Measurements from ENCODE around the gene CHRNA7. TPM values are rescaled to one million over a fixed set of nuclear protein-coding genes. Genes with fewer than 3 reads are reported as not detected.
A peak's percentile ranks its signal among the peaks of the same experiment; 100 is the strongest.

Gene CHRNA7
- polyA plus RNA-seq, 1 of the 3 experiments (the other 2 are of a cell fraction), result 0.38 TPM

DNA sequence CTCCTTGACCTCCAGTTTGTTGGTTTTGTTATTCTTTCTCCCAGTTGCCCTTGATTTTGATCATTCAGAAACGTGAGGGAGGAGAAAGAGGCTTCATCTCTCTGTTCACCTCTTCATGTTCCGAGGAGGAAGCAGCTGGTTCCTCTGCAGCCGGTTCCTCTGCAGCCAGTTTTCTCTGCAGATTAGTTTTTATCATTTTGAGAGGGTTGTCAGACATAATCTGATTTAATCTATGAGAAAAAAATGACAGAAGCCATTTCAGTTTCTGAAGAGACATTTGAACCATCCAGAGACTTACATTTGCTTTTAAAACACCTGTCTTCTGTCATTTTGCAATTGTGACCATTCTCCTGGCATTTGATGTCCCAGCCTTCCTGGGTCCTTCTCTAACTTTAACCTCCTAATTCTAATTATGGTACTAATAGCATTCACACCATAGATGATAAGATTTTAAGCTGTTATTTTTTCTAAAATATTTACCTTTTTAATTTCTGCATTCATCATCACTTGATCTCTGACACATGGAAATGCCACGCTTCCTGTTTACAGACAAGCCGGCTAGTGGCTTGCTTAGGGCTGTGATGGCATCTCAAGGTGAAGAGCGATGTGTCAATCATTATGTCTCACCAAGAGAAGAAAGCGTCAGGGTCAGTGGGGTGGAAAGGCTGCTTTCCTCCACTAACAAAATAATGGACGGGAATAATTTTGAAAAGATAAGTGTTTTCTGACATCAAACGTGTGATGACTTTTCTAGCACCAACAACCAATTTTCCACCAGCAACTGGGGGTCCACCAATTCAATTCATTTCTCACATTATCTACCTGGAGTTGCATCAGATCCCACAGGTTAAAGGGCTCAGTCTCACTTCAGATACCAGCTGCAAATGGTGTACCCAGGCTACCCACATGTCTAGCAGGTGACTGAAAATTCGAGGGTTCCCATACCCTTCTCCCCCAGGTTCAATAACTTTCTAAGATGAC, 76.4 kb downstream of the CHRNA7 start:
- DNase-seq, result peak; percentile 52
- no peaks in the 10 kb centered on the region for H3K27me3 ChIP-seq (ENCODE audit: insufficient read depth)
- peaks cover 0 to 56% of the 10 kb centered on the region in 2 experiments; a peak in 2 of 4 replicates for H3K4me1 ChIP-seq (ENCODE audit: control insufficient read depth in 1 of 2, insufficient read depth in 2 of 2, low read depth in 1 of 2, low read length in 1 of 2)
- no peaks in the 10 kb centered on the region for H3K36me3 ChIP-seq (replicated peaks in 1 of 2; ENCODE audit: control insufficient read depth in 1 of 2, insufficient read depth in 2 of 2, low read length in 1 of 2)
- H3F3A ChIP-seq (replicated peaks; ENCODE audit: insufficient read depth), result no peaks in the 10 kb centered on the region
- no peaks in the 10 kb centered on the region for H3K79me2 ChIP-seq (ENCODE audit: insufficient read depth)
- no peaks in the 10 kb centered on the region for H4K20me1 ChIP-seq (ENCODE audit: insufficient read depth)
- no peaks in the 10 kb centered on the region for H3K9me2 ChIP-seq
- H3K9me3 ChIP-seq, result no peaks in the 10 kb centered on the region
- CTCF ChIA-PET, result interaction anchor here (0.6 to 1.7 kb wide), 5 partner anchors 10 to 129 kb away, joined by 3 to 5 read pairs (median 4); no protein-coding TSS in a partner anchor
- no peak overlapping the region for H3K9ac ChIP-seq
- no peak overlapping the region for H3K4me2 ChIP-seq
- peak; percentile 48; the same call in 1 of the 2 replicates for TF ChIP-seq GATA2 (CRISPR knock-in tag; IDR thresholded peaks at IDR 0.05)
- TF ChIP-seq EP300 (IDR thresholded peaks at IDR 0.05; ENCODE audit: borderline replicate concordance in 1 of 2, low read depth in 1 of 2, low read length in 1 of 2), result peak in 1 of 2 experiments; percentile 63; a peak in 1 of 4 replicates
- TF ChIP-seq RAD21 (IDR thresholded peaks at IDR 0.05; ENCODE audit: low read length), result no peak
- TF ChIP-seq GABPA (IDR thresholded peaks at IDR 0.05; ENCODE audit: low read depth), result no peak
- H3K4me3 ChIP-seq (ENCODE audit: low read depth in 2 of 2, low read length in 1 of 2), result no peak overlapping the region
- POLR2A ChIA-PET, result interaction anchor here (1.2 kb wide), 1 partner anchor 15 kb away, joined by 3 read pairs; no protein-coding TSS in a partner anchor
- no peak overlapping the region for H2AFZ ChIP-seq (ENCODE audit: low read depth)
- WGBS (ENCODE audit: low lambda C conversion rate), result 36% methylated on average over 10 of the region's 10 CpGs
- H3K27ac ChIP-seq (ENCODE audit: low read depth in 2 of 2, low read length in 1 of 2), result peak overlapping the region in 1 of 2 experiments; percentile 88; a peak in 2 of 4 replicates

DNA sequence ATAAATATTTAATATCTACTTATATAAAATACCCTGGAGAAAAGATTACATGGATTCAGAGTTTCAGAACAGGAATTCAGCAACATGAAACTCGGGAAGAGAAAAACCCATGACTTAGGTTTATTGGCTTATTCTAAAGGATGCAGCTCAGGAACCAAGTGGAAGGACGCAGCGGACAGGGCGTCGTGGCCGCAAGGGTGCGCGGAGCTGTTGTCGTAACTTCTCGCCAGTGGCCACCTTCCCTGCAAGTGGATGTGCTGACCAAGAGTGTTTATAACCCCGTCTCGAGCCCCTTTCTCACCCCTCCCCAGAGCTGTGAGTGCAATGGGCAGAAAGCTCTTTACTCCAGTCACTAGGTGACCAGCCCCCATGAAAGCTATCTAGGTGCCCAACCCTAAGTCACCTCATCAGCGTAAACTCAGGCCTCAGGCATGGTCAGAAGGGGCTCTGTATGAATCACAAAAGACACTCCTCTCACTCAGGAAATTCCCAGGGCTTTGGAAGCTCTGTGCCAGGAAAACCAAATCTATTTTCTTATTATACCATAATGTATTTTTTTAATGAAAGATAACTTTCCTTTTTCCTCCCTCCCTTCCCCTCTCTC, 77.3 kb downstream of the CHRNA7 start:
- no peak for TF ChIP-seq IRF3 (IDR thresholded peaks at IDR 0.05; ENCODE audit: low read depth, low read length)
- TF ChIP-seq RFX5 (IDR thresholded peaks at IDR 0.05; ENCODE audit: low read length), result no peak
- no peak for TF ChIP-seq RCOR1 (IDR thresholded peaks at IDR 0.05; ENCODE audit: low read length)
- no peak for TF ChIP-seq MEF2A (IDR thresholded peaks at IDR 0.05; ENCODE audit: borderline replicate concordance, low read depth)
- TF ChIP-seq TAF1 (IDR thresholded peaks at IDR 0.05; ENCODE audit: borderline replicate concordance, low read depth, low read length), result no peak
- no peak for TF ChIP-seq ELF1 (IDR thresholded peaks at IDR 0.05)
- TF ChIP-seq RAD21 (IDR thresholded peaks at IDR 0.05; ENCODE audit: low read length), result no peak
- TF ChIP-seq FOXM1 (IDR thresholded peaks at IDR 0.05; ENCODE audit: low read depth), result no peak
- TF ChIP-seq RXRA (IDR thresholded peaks at IDR 0.05; ENCODE audit: borderline replicate concordance, low read depth), result no peak
- no peak for TF ChIP-seq CHD2 (IDR thresholded peaks at IDR 0.05; ENCODE audit: low read length, partially characterized antibody)
- no peak for TF ChIP-seq JUND (IDR thresholded peaks at IDR 0.05)
- TF ChIP-seq NRF1 (IDR thresholded peaks at IDR 0.05; ENCODE audit: low read depth, low read length), result no peak
- no peak for TF ChIP-seq ZBTB33 (IDR thresholded peaks at IDR 0.05; ENCODE audit: borderline replicate concordance, low read depth)
- no peak for TF ChIP-seq FOXJ3 (CRISPR knock-in tag; IDR thresholded peaks at IDR 0.05)
- TF ChIP-seq CTCF (IDR thresholded peaks at IDR 0.05), result no peak
- TF ChIP-seq GATA2 (CRISPR knock-in tag; IDR thresholded peaks at IDR 0.05), result no peak
- Histone ChIP-seq H3K36me3 (replicated peaks in 1 of 2; ENCODE audit: control insufficient read depth in 1 of 2, insufficient read depth in 2 of 2, low read length in 1 of 2) (no peaks in the 10 kb centered on the region), H3K4me3 (ENCODE audit: low read depth in 2 of 2, low read length in 1 of 2) (no peak overlapping the region), H3K27me3 (ENCODE audit: insufficient read depth) (no peaks in the 10 kb centered on the region), H3K4me1 (ENCODE audit: control insufficient read depth in 1 of 2, insufficient read depth in 2 of 2, low read depth in 1 of 2, low read length in 1 of 2) (peaks cover 0 to 59% of the 10 kb centered on the region in 2 experiments; a peak in 2 of 4 replicates), H3K9ac (no peak overlapping the region), H3F3A (replicated peaks; ENCODE audit: insufficient read depth) (no peaks in the 10 kb centered on the region), H3K9me3 (no peaks in the 10 kb centered on the region), H2AFZ (ENCODE audit: low read depth) (no peak overlapping the region), H3K9me2 (no peaks in the 10 kb centered on the region), H3K4me2 (no peak overlapping the region), H4K20me1 (ENCODE audit: insufficient read depth) (no peaks in the 10 kb centered on the region), H3K79me2 (ENCODE audit: insufficient read depth) (no peaks in the 10 kb centered on the region), H3K27ac (ENCODE audit: low read depth in 2 of 2, low read length in 1 of 2) (peak overlapping the region in 1 of 2 experiments; percentile 17; a peak in 1 of 4 replicates)
- ChIA-PET POLR2A (interaction anchor here (1.6 kb wide), 1 partner anchor 10 kb away, joined by 6 read pairs; no protein-coding TSS in a partner anchor), CTCF (interaction anchor here (0.9 to 1.5 kb wide), 2 partner anchors 78 to 130 kb away, joined by 4 to 5 read pairs; no protein-coding TSS in a partner anchor)
- DNase-seq, result no peak
- 67% methylated on average over 13 of the region's 13 CpGs for WGBS (ENCODE audit: low lambda C conversion rate)

All from SK-N-SH (cell line).